Endothelial cell of umbilical vein (primary cell): ENCODE data around the gene ACP5. TPM values are rescaled to one million over a fixed set of nuclear protein-coding genes. Genes with fewer than 3 reads are reported as not detected.

Source experiments
- BruUV-seq: library from RNA; stranded (reverse); fragments of 400-500 nt; replicated peaks from 2 replicates; lab custom pipeline; 2021; lab: Mats Ljungman, UMichigan
- CTCF ChIA-PET: fragments of 300-600, 350-600 bp; sonication (Branson Sonifier 250); formaldehyde crosslinking; loops from one replicate; lab custom pipeline; 2021; ENCODE audit warnings: antibody characterized with exemption, inconsistent platforms; lab: Charles Lee
- POLR2A ChIA-PET: fragments of 300-600, 350-600 bp; sonication (Branson Sonifier 250); formaldehyde crosslinking; loops from one replicate; lab custom pipeline; 2021; ENCODE audit warnings: antibody characterized with exemption, inconsistent platforms; lab: Charles Lee
- DNase-seq: peaks from one replicate; pipeline ENCODE4 v3.0.0-alpha.2; 2011; ENCODE audit warnings: low read depth, low spot score
- FAIRE-seq: peaks from 2 replicates; lab custom pipeline; 2011; peaks lifted over from hg19 to GRCh38; lab: Jason Lieb, UNC
- H2AFZ ChIP-seq: 2 replicates; pipeline ENCODE4 v1.6.0; 2012; ENCODE audit warnings: low read depth, low read length, control low read depth, inconsistent platforms
- H3K27ac ChIP-seq: 2 replicates; pipeline ENCODE4 v1.5.1; 2011; ENCODE audit warnings: low read depth, mild to moderate bottlenecking, control low read depth, low read length, moderate library complexity; ENCODE audit not compliant: insufficient read depth
- H3K27me3 ChIP-seq, 2 experiments: 2 replicates each; pipeline versions ENCODE4 v1.6.0 to v1.6.1; 2011; ENCODE audit warnings: low read length in 2 of 2, mixed read lengths in 1 of 2; ENCODE audit not compliant: control insufficient read depth in 2 of 2, insufficient read depth in 2 of 2
- H3K36me3 ChIP-seq, 2 experiments: 2 replicates in 1 of 2; 3 replicates in 1 of 2; pipeline ENCODE4 v1.5.1; 2011; ENCODE audit warnings: low read length in 2 of 2, mild to moderate bottlenecking in 1 of 2, moderate library complexity in 1 of 2; ENCODE audit not compliant: control insufficient read depth in 2 of 2, insufficient read depth in 2 of 2; ENCODE audit errors: extremely low read depth in 1 of 2
- H3K4me1 ChIP-seq: 3 replicates; pipeline ENCODE4 v1.5.1; 2011; ENCODE audit warnings: mild to moderate bottlenecking, low read length; ENCODE audit not compliant: control insufficient read depth, insufficient read depth; ENCODE audit errors: extremely low read depth
- H3K4me2 ChIP-seq: 2 replicates; pipeline ENCODE4 v1.6.1; 2011; ENCODE audit warnings: low read length, control low read depth, mixed read lengths; ENCODE audit not compliant: insufficient read depth
- H3K4me3 ChIP-seq, 3 experiments: fragments of 200-600 bp in 1 of 3; sonication (generic), shearing (Covaris generic) in 1 of 3; replicated peaks in 1 of 3; 2 replicates each; pipeline ENCODE4 v1.5.1; 2011 to 2016; ENCODE audit warnings: control low read depth in 3 of 3, low read length in 3 of 3, mild to moderate bottlenecking in 2 of 3, inconsistent platforms in 1 of 3, low read depth in 1 of 3, moderate library complexity in 1 of 3; ENCODE audit not compliant: insufficient read depth in 1 of 3
- H3K79me2 ChIP-seq: 2 replicates; pipeline ENCODE4 v1.6.0; 2012; ENCODE audit warnings: low read length, inconsistent platforms; ENCODE audit not compliant: control insufficient read depth, insufficient read depth
- H3K9ac ChIP-seq: replicated peaks from 2 replicates; pipeline ENCODE3; 2011; ENCODE audit warnings: low read length, control low read depth; ENCODE audit not compliant: insufficient read depth; ENCODE audit errors: extremely low read depth
- H3K9me1 ChIP-seq: replicated peaks from 3 replicates; pipeline ENCODE4 v1.6.0; 2011; ENCODE audit warnings: mild to moderate bottlenecking, low read length; ENCODE audit not compliant: control insufficient read depth, insufficient read depth; ENCODE audit errors: extremely low read depth
- H3K9me3 ChIP-seq: replicated peaks from 2 replicates; pipeline ENCODE4 v1.5.1; 2012; ENCODE audit warnings: low read length, inconsistent platforms; ENCODE audit not compliant: control insufficient read depth, insufficient read depth
- H4K20me1 ChIP-seq: replicated peaks from 2 replicates; pipeline ENCODE3; 2011; ENCODE audit warnings: mild to moderate bottlenecking, low read length; ENCODE audit not compliant: control insufficient read depth, insufficient read depth; ENCODE audit errors: extremely low read depth
- CTCF ChIP-seq, 2 donors: IDR thresholded peaks; 1 replicate in 1 of 2; 2 replicates in 1 of 2; pipeline ENCODE4 v1.5.1; 2011; ENCODE audit warnings: low read length in 2 of 2, mild to moderate bottlenecking in 2 of 2, moderate library complexity in 2 of 2, control low read depth in 1 of 2, inconsistent platforms in 1 of 2, low read depth in 1 of 2; ENCODE audit not compliant: insufficient read depth in 1 of 2; ENCODE audit errors: extremely low read depth in 1 of 2
- EZH2 ChIP-seq: IDR thresholded peaks from 2 replicates; pipeline ENCODE4 v1.6.1; 2012; ENCODE audit warnings: borderline replicate concordance, low read depth, mild to moderate bottlenecking, moderate library complexity, low read length, inconsistent platforms; ENCODE audit not compliant: severe bottlenecking
- FOS ChIP-seq: IDR thresholded peaks from 2 replicates; pipeline ENCODE4 v1.6.1; 2011; ENCODE audit warnings: mild to moderate bottlenecking, low read length, moderate library complexity, borderline replicate concordance; ENCODE audit not compliant: insufficient read depth
- GATA2 ChIP-seq: IDR thresholded peaks from 2 replicates; pipeline ENCODE4 v1.7.0; 2011; ENCODE audit warnings: low read depth, mild to moderate bottlenecking, moderate library complexity, mixed read lengths, low read length; ENCODE audit not compliant: insufficient read length, insufficient read depth
- JUN ChIP-seq: IDR thresholded peaks from 2 replicates; pipeline ENCODE4 v1.6.1; 2011; ENCODE audit warnings: borderline replicate concordance, low read depth; ENCODE audit not compliant: insufficient read length, insufficient read depth
- MAX ChIP-seq: IDR thresholded peaks from 2 replicates; pipeline ENCODE4 v1.6.1; 2011; ENCODE audit not compliant: insufficient read depth, insufficient read length
- MYC ChIP-seq: IDR thresholded peaks from one replicate; pipeline ENCODE4 v1.6.1; 2011; ENCODE audit warnings: mild to moderate bottlenecking, low read depth, low read length
- POLR2A ChIP-seq: IDR thresholded peaks from 2 replicates; pipeline ENCODE4 v1.6.1; 2012; ENCODE audit warnings: low read depth, mild to moderate bottlenecking, control low read depth, low read length
- POLR2AphosphoS5 ChIP-seq: IDR thresholded peaks from 2 replicates; pipeline ENCODE4 v1.6.1; 2012; ENCODE audit warnings: low read depth, mild to moderate bottlenecking, control low read depth, low read length, moderate library complexity; ENCODE audit not compliant: insufficient read depth
- dilution Hi-C: fragments of 300-500 bp; cut with MboI; formaldehyde crosslinking; loops from one replicate; pipeline ENCODE4 v1.15.0; 2019; ENCODE audit warnings: low sequenced_read_pairs; ENCODE audit not compliant: extremely low pct_ligation_motif_present
- intact Hi-C: fragments of 100-400 bp; cut with micrococcal nuclease; formaldehyde crosslinking; loops from one replicate; pipeline ENCODE4 v1.10.0; 2022
- polyA plus RNA-seq, 4 experiments: library from polyadenylated mRNA; depleted of rRNA in 3 of 4; stranded (reverse) in 3 of 4; unstranded in 1 of 4; fragments of >200 nt; gene quantifications; 2 replicates each; pipeline versions ENCODE4 v1.2.1 to v1.2.3, GENCODE V29; 2011 to 2012; ENCODE audit warnings: missing spikeins in 1 of 4
- total RNA-seq: library from RNA; stranded (reverse); gene quantifications from 2 replicates; pipeline ENCODE4 v1.2.3, GENCODE V29; 2021

Gene ACP5
- total and polyA plus RNA-seq, 2 donors (not counting 3 experiments of a cell fraction or from before 2014, with no cell fraction given) = 1.3 TPM; not detected in 1

- Histone ChIP-seq H3K27me3 (peaks cover 4 to 5% of the 10 kb centered on the region in 2 experiments), H3K36me3 (no peaks in the 10 kb centered on the region), H3K4me1 (peaks cover 9% of the 10 kb centered on the region), H3K9me1 (no peaks in the 10 kb centered on the region), H3K79me2 (no peaks in the 10 kb centered on the region), H3K4me3 (no peak overlapping the region), H3K9me3 (no peaks in the 10 kb centered on the region), H4K20me1 (no peaks in the 10 kb centered on the region), H3K4me2 (no peak overlapping the region), H3K9ac (no peak overlapping the region), H2AFZ (no peak overlapping the region), H3K27ac (no peak overlapping the region)
- TF ChIP-seq EZH2 (no peak), MAX (no peak), CTCF (IDR thresholded peaks at IDR 0.05; ENCODE audit: extremely low read depth in 1 of 2, insufficient read depth in 1 of 2, low read depth in 1 of 2, low read length in 2 of 2) (no peak), MYC (no peak), FOS (no peak), POLR2AphosphoS5 (no peak), JUN (no peak), POLR2A (no peak), GATA2 (no peak)
- BruUV-seq = no TSS peak
- ChIA-PET POLR2A (no interaction called here), CTCF (interaction anchor here (1.2 kb wide), 1 partner anchor 24 kb away, joined by 4 read pairs; the partner anchor contains the start of gene ELOF1)
- FAIRE-seq (no peak), DNase-seq (no peak)
- dilution Hi-C loops = no loop called here
- intact Hi-C loops = loop anchor here (5.0 kb wide), 1 partner anchor 38 kb away; no protein-coding TSS in a partner anchor
Measured at GRCh38 chr19:11534948-11535347, 42.5 kb downstream of the ACP5 start.
